Neural progenitor cell (in vitro differentiated cells): ENCODE data around the gene TBCEL. TPM values are rescaled to one million over a fixed set of nuclear protein-coding genes. Genes with fewer than 3 reads are reported as not detected.

ENCODE experiments used
- DNase-seq: peaks from one replicate; pipeline ENCODE4 v3.0.0-alpha.2; 2016; ENCODE audit warnings: low spot score
- H2AFZ ChIP-seq: fragments of 200-600 bp; sonication (generic); replicated peaks from 2 replicates; pipeline ENCODE4 v1.6.1; 2016; ENCODE audit warnings: antibody characterized with exemption
- H3F3A ChIP-seq: fragments of 200-600 bp; sonication (generic); 2 replicates; pipeline ENCODE4 v1.6.1; 2016; ENCODE audit warnings: antibody characterized with exemption, low read depth
- H3K27ac ChIP-seq: fragments of 200-600 bp; sonication (generic); 2 replicates; pipeline ENCODE4 v1.5.1; 2016; ENCODE audit warnings: mild to moderate bottlenecking
- H3K27me3 ChIP-seq: fragments of 200-600 bp; sonication (generic); 2 replicates; pipeline ENCODE4 v1.6.1; 2016; ENCODE audit warnings: mild to moderate bottlenecking, moderate library complexity
- H3K36me3 ChIP-seq: fragments of 200-600 bp; sonication (generic); 2 replicates; pipeline ENCODE4 v1.5.1; 2016
- H3K4me1 ChIP-seq: fragments of 200-600 bp; sonication (generic); 2 replicates; pipeline ENCODE4 v1.6.1; 2016; ENCODE audit warnings: mixed run types
- H3K4me2 ChIP-seq: fragments of 200-600 bp; sonication (generic); 2 replicates; pipeline ENCODE4 v1.6.1; 2016
- H3K4me3 ChIP-seq: fragments of 200-600 bp; sonication (generic); 2 replicates; pipeline ENCODE4 v1.5.1; 2016
- H3K79me2 ChIP-seq: fragments of 200-600 bp; sonication (generic); 2 replicates; pipeline ENCODE4 v1.6.1; 2016; ENCODE audit warnings: low read depth
- H3K9ac ChIP-seq: fragments of 200-600 bp; sonication (generic); 2 replicates; pipeline ENCODE4 v1.6.1; 2016
- H3K9me3 ChIP-seq: fragments of 200-600 bp; sonication (generic); 2 replicates; pipeline ENCODE4 v1.5.1; 2016; ENCODE audit warnings: low read depth
- H4K20me1 ChIP-seq: fragments of 200-600 bp; sonication (generic); 2 replicates; pipeline ENCODE4 v1.6.1; 2016; ENCODE audit warnings: low read depth
- H3K27ac Mint-ChIP-seq: 3 replicates; pipeline ENCODE4 v1.8.0; 2021; ENCODE audit warnings: mixed read lengths
- H3K27me3 Mint-ChIP-seq: 2 replicates; pipeline ENCODE4 v1.8.0; 2022; ENCODE audit warnings: low read depth, mild to moderate bottlenecking, inconsistent platforms, moderate library complexity, mixed read lengths; ENCODE audit not compliant: insufficient read depth
- H3K36me3 Mint-ChIP-seq: 3 replicates; pipeline ENCODE4 v1.8.0; 2021; ENCODE audit warnings: mixed read lengths
- H3K4me1 Mint-ChIP-seq: 3 replicates; pipeline ENCODE4 v1.8.0; 2021; ENCODE audit warnings: mixed read lengths
- H3K4me3 Mint-ChIP-seq: 3 replicates; pipeline ENCODE4 v1.8.0; 2021; ENCODE audit warnings: mild to moderate bottlenecking, moderate library complexity, mixed read lengths
- H3K9me3 Mint-ChIP-seq: 3 replicates; pipeline ENCODE4 v1.8.0; 2020; ENCODE audit warnings: mixed read lengths
- EZH2 ChIP-seq: fragments of 200-600 bp; sonication (generic); IDR thresholded peaks from 2 replicates; pipeline ENCODE4 v1.6.1; 2017; ENCODE audit warnings: antibody characterized with exemption, mild to moderate bottlenecking, moderate library complexity
- EZH2phosphoT487 ChIP-seq: fragments of 200-600 bp; sonication (generic); IDR thresholded peaks from 2 replicates; pipeline ENCODE4 v1.6.1; 2017; ENCODE audit warnings: antibody characterized with exemption
- total RNA-seq: library from RNA; depleted of rRNA; stranded (reverse); fragments of >200 nt; gene quantifications from 2 replicates; pipeline ENCODE4 v1.2.3, GENCODE V29; 2015; ENCODE audit warnings: low replicate concordance
- TF ChIP-seq, protein P1 (sequence below): fragments of 200-600 bp; sonication (generic); IDR thresholded peaks from 2 replicates; pipeline ENCODE4 v1.5.1; 2017; ENCODE audit warnings: antibody characterized with exemption, mild to moderate bottlenecking

TBCEL gene
- total RNA-seq, 1 donor from 2014 or later, result 22.3 TPM

DNA sequence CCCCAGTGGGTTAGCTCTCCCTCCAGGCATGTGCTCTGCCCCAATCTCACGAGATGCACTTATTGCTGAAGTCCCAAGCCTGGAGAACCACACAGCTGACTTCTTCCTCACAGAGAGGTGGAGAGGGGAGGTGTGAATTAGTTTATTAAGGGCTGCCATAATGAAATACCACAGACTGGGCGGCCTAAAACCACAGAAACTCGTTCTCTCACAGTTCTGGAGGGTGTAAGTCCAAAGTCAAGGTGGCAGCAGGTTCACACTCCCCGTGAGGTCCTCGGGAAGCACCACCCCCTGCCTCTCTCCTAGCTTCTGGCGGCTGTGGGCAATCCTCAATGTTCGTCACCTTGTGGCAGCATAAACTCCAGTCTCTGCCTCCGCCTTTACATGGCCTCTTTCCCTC, 116.5 kb downstream of the TBCEL start:
- no peak overlapping the region for H2AFZ ChIP-seq
- H3K4me1 ChIP-seq, result no peaks in the 10 kb centered on the region
- no peaks in the 10 kb centered on the region for H3F3A ChIP-seq
- no peak overlapping the region for H3K9ac ChIP-seq
- H3K79me2 ChIP-seq, result no peaks in the 10 kb centered on the region
- no peaks in the 10 kb centered on the region for H3K27me3 ChIP-seq
- no peak overlapping the region for H3K4me2 ChIP-seq
- no peaks in the 10 kb centered on the region for H4K20me1 ChIP-seq
- H3K36me3 Mint-ChIP-seq, result no peaks in the 10 kb centered on the region
- no peak for TF ChIP-seq EZH2
- no peak for TF ChIP-seq EZH2phosphoT487
- TF ChIP-seq, protein P1, sequence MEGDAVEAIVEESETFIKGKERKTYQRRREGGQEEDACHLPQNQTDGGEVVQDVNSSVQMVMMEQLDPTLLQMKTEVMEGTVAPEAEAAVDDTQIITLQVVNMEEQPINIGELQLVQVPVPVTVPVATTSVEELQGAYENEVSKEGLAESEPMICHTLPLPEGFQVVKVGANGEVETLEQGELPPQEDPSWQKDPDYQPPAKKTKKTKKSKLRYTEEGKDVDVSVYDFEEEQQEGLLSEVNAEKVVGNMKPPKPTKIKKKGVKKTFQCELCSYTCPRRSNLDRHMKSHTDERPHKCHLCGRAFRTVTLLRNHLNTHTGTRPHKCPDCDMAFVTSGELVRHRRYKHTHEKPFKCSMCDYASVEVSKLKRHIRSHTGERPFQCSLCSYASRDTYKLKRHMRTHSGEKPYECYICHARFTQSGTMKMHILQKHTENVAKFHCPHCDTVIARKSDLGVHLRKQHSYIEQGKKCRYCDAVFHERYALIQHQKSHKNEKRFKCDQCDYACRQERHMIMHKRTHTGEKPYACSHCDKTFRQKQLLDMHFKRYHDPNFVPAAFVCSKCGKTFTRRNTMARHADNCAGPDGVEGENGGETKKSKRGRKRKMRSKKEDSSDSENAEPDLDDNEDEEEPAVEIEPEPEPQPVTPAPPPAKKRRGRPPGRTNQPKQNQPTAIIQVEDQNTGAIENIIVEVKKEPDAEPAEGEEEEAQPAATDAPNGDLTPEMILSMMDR, result no peak
- H3K9me3 Mint-ChIP-seq, result no peaks in the 10 kb centered on the region
- H3K36me3 ChIP-seq, result no peaks in the 10 kb centered on the region
- H3K27ac ChIP-seq, result no peak overlapping the region
- H3K4me3 Mint-ChIP-seq, result no peak overlapping the region
- DNase-seq, result no peak
- H3K4me1 Mint-ChIP-seq, result peaks cover 9% of the 10 kb centered on the region
- H3K4me3 ChIP-seq, result no peak overlapping the region
- H3K9me3 ChIP-seq, result no peaks in the 10 kb centered on the region
- H3K27ac Mint-ChIP-seq, result no peak overlapping the region
- H3K27me3 Mint-ChIP-seq, result peaks cover 2% of the 10 kb centered on the region

Other genes starting within 250 kb of the TBCEL start
- gene TECTA, start 77.1 kb downstream of the TBCEL start, total RNA-seq, result 0.84 and 1.2 TPM in 2 replicates